ENCODE measurements around the gene CDKL2. TPM values are rescaled to one million over a fixed set of nuclear protein-coding genes. Genes with fewer than 3 reads are reported as not detected.

Gene CDKL2
- 1 to 10 TPM in 2 of 4 donors, not detected in 2; 1.2 to 3.1 TPM for total RNA-seq

DNA sequence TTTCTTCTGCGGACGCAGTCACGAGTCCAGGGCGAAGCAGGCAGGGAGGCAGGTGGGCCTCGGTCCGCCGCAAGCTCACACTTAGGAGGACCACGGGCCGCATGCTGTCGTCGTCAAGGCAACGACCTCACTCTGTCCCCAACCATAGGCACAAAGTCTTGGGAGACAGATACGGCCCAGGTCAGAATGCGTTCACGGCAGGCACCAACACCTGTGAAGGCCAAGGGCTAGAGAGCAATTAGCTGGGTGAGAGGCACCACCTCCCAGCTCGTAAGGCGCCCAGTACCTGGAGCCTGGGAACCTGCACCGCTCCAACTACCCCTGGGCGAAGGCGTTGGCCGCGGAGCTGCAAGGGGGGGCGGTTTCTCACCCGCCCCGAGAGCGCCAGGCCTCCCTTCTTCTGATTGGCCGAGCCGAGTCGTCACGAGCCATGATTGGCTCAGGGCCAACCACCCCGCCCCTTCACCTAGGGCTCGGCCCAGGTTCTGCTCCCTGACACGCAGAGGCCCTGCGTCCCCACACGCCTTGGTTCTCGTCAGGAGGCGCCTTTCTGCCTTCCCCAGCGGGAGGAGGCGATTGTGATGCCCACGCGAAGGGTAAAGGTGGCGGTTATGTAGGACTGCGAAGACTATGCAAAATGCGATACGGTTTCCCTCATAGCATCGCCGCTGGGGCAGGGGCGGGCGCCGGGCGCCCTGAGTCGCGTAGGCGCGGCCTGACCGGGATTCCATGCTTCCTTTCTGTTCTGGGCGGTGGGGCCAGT, at the start of gene CDKL2:
CDKL2 (minus strand) TSS at position 355 of the 763 bp plus-strand sequence. CDS start 4,540 bp downstream, outside the sequence.
- intact Hi-C loops (cut with DNase I; ENCODE audit: low total_unique reads): no loop called here

DNA sequence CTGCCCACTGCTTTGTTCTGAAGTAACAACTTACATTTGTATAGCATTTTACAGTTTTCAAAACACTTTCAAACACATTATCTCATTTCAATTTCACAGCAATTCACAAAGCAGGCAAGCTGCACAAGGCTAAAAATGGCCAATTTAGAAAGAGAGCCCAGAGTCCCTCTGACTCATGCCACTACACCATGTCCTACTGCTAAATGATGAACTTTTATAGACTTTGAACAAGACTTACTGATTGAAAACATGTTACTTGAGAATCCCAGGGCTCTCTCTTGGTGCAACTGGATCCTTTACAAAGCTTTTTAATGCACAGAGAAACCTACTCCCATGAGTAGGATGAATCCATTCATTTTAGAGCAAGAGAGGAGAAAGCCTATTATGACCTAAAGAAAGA, 48.6 kb upstream of the CDKL2 start:
- TF ChIP-seq, protein P1, sequence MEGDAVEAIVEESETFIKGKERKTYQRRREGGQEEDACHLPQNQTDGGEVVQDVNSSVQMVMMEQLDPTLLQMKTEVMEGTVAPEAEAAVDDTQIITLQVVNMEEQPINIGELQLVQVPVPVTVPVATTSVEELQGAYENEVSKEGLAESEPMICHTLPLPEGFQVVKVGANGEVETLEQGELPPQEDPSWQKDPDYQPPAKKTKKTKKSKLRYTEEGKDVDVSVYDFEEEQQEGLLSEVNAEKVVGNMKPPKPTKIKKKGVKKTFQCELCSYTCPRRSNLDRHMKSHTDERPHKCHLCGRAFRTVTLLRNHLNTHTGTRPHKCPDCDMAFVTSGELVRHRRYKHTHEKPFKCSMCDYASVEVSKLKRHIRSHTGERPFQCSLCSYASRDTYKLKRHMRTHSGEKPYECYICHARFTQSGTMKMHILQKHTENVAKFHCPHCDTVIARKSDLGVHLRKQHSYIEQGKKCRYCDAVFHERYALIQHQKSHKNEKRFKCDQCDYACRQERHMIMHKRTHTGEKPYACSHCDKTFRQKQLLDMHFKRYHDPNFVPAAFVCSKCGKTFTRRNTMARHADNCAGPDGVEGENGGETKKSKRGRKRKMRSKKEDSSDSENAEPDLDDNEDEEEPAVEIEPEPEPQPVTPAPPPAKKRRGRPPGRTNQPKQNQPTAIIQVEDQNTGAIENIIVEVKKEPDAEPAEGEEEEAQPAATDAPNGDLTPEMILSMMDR (IDR thresholded peaks at IDR 0.05): no peak
- TF ChIP-seq POLR2A (IDR thresholded peaks at IDR 0.05): no peak
- intact Hi-C loops (cut with DNase I; ENCODE audit: low total_unique reads): no loop called here
- H3K27ac ChIP-seq: no peak overlapping the region
- H3K4me3 ChIP-seq: no peak overlapping the region
- no peaks in the 10 kb centered on the region for H3K4me1 ChIP-seq
- H3K9me3 ChIP-seq: no peaks in the 10 kb centered on the region
- DNase-seq: no peak
- H3K27me3 ChIP-seq: no peaks in the 10 kb centered on the region
- no peaks in the 10 kb centered on the region for H3K36me3 ChIP-seq

More for the DNA sequence above, at the start of gene CDKL2:
- peak within 1 kb of the TSS; percentile 24 to 40 for H3K27ac ChIP-seq
- H3K4me1 ChIP-seq: no peaks in the 10 kb centered on the region
- no peaks in the 10 kb centered on the region for H3K36me3 ChIP-seq
- no peaks in the 10 kb centered on the region for H3K27me3 ChIP-seq
- TF ChIP-seq, protein P1 (IDR thresholded peaks at IDR 0.05): no peak
- TF ChIP-seq POLR2A (IDR thresholded peaks at IDR 0.05): peak in 1 of 2 donors; percentile 13
- peak; percentile 78 to 84 for DNase-seq
- H3K4me3 ChIP-seq: peak within 1 kb of the TSS; percentile 49 to 60
- H3K9me3 ChIP-seq: no peaks in the 10 kb centered on the region

DNA sequence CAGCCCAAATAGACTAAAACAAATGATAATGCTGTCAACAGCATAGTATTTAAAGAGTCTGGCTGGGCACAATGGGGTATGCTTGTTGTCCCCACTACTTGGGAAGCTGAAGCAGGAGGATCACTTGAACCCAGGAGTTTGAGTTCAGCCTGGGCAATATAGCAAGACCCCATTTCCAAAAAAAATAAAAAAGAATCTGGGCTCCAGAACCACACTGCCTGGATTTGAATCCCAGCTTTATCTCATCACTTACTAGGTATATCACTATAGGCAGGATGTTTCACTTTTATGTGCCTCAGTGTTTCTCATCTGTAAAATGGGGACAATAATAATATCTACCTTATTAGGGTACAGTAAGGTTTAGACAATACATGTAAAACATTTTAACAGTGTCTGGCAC, 48.1 kb upstream of the CDKL2 start:
- no peaks in the 10 kb centered on the region for H3K4me1 ChIP-seq
- H3K36me3 ChIP-seq: no peaks in the 10 kb centered on the region
- H3K27ac ChIP-seq: no peak overlapping the region
- DNase-seq: no peak
- no peak overlapping the region for H3K4me3 ChIP-seq
- no peaks in the 10 kb centered on the region for H3K27me3 ChIP-seq
- TF ChIP-seq, protein P1 (IDR thresholded peaks at IDR 0.05): no peak
- no peak for TF ChIP-seq POLR2A (IDR thresholded peaks at IDR 0.05)
- intact Hi-C loops (cut with DNase I; ENCODE audit: low total_unique reads): no loop called here
- no peaks in the 10 kb centered on the region for H3K9me3 ChIP-seq

DNA sequence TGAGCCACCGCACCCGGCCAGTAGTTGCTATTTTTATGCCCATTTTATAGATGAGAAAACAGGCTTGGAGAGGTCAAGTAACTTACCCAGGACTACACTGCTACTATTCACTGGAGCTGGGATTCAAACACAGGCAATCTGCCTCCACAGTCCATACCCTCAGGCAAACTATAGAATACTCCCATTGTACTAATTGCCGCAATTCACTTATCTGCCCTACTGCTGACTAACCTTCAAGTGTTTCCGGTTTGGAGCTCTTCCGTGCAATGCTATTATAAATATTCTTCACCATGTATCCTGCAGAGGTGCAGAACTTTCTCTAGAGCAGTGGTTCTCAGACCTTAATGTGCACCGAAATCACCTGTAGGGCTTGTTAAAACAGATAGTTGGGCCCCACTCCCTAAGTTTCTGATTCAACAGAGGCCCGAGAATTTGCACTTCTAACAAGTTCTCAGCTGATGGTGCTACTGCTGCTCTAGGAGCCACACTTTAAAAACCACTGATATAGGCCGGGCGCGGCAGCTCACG, 44.7 kb upstream of the CDKL2 start:
- H3K27ac ChIP-seq: no peak overlapping the region
- no peak for DNase-seq
- H3K4me3 ChIP-seq: no peak overlapping the region
- H3K4me1 ChIP-seq: no peaks in the 10 kb centered on the region
- H3K27me3 ChIP-seq: no peaks in the 10 kb centered on the region
- H3K36me3 ChIP-seq: no peaks in the 10 kb centered on the region
- H3K9me3 ChIP-seq: no peaks in the 10 kb centered on the region
- TF ChIP-seq, protein P1 (IDR thresholded peaks at IDR 0.05): no peak
- TF ChIP-seq POLR2A (IDR thresholded peaks at IDR 0.05): no peak
- intact Hi-C loops (cut with DNase I; ENCODE audit: low total_unique reads): no loop called here

DNA sequence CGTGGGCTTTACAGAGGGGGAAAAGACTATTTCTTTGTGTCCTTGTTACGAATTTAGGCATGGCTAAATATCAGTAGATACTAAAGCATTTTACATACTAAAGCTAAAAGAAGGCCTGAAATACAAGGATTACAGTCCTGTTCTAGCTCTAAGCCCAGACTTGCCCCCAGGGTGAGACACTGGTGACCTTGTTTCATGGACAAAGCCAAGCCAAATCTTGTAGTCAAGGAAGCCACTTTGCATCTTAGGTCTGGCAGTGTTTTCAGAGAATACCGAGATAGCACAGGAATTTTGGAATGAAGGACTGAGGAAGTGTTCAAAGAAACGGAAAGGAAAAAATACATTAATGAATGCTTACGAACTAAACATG, 43.6 kb upstream of the CDKL2 start:
- Histone ChIP-seq H3K36me3 (no peaks in the 10 kb centered on the region), H3K27ac (peak overlapping the region; percentile 91 to 95), H3K4me3 (peak overlapping the region; percentile 63 to 96), H3K27me3 (no peaks in the 10 kb centered on the region), H3K9me3 (no peaks in the 10 kb centered on the region), H3K4me1 (peaks cover 0 to 1% of the 10 kb centered on the region in 2 donors)
- TF ChIP-seq, protein P1 (IDR thresholded peaks at IDR 0.05): no peak
- no peak for TF ChIP-seq POLR2A (IDR thresholded peaks at IDR 0.05)
- intact Hi-C loops (cut with DNase I; ENCODE audit: low total_unique reads): no loop called here
- DNase-seq: no peak

Data from uterus (tissue), 4 donors.